Fibroblast of skin of left quadriceps (primary cell): ENCODE results near the gene RASAL3.
"Not testable (repeated sequence)": the region's sequence is repeated elsewhere in the genome, so short reads cannot be mapped to it uniquely, and the experiment has no call there.

Experiments used
- DNase-seq, 2 experiments: peaks; one replicate each; pipeline ENCODE4 v3.0.0-alpha.2; 2013; ENCODE audit warnings: low read depth in 2 of 2

The RASAL3 gene

GRCh38 chr19:15421136-15421695 lies 43.1 kb downstream of the RASAL3 start:
- no peak for DNase-seq

- no peak for DNase-seq
Observed at GRCh38 chr19:15419413-15420025, 44.8 kb downstream of the RASAL3 start.

GRCh38 chr19:15418579-15419412 lies 45.5 kb downstream of the RASAL3 start, which contains the start of gene AKAP8L:
Gene AKAP8L, minus strand, starts transcription at chr19:15418988. Its CDS starts 65 bp downstream, at chr19:15418923.
- DNase-seq = peak; percentile 100

- no peak for DNase-seq
Observed at GRCh38 chr19:15418231-15418578, 46.1 kb downstream of the RASAL3 start.

GRCh38 chr19:15417699-15418098 lies 46.6 kb downstream of the RASAL3 start:
- no peak for DNase-seq

GRCh38 chr19:15412832-15413231 lies 51.5 kb downstream of the RASAL3 start:
- no peak for DNase-seq

GRCh38 chr19:15411351-15411750 lies 53.0 kb downstream of the RASAL3 start:
- DNase-seq = not testable (repeated sequence)

- no peak for DNase-seq
Observed at GRCh38 chr19:15404780-15405211, 59.5 kb downstream of the RASAL3 start.

- DNase-seq = no peak
Observed at GRCh38 chr19:15404097-15404779, 60.1 kb downstream of the RASAL3 start.

- DNase-seq = no peak
Observed at GRCh38 chr19:15403151-15403531, 61.2 kb downstream of the RASAL3 start.

- DNase-seq = no peak
Observed at GRCh38 chr19:15402411-15403150, 61.8 kb downstream of the RASAL3 start.
